Colonic mucosa (tissue), 4 donors: ENCODE results near the gene SH2D7. TPM values are rescaled to one million over a fixed set of nuclear protein-coding genes. Genes with fewer than 3 reads are reported as not detected.

Source experiments
- DNase-seq: peaks from one replicate; pipeline ENCODE4 v3.0.0-alpha.2; 2020
- H3K27ac ChIP-seq: fragments of 200-600 bp; one replicate; pipeline ENCODE4 v1.8.0; 2021
- H3K27me3 ChIP-seq: fragments of 200-600 bp; one replicate; pipeline ENCODE4 v1.8.0; 2021
- H3K36me3 ChIP-seq: fragments of 200-600 bp; one replicate; pipeline ENCODE4 v1.8.0; 2021
- H3K4me1 ChIP-seq: fragments of 200-600 bp; one replicate; pipeline ENCODE4 v1.8.0; 2021; ENCODE audit warnings: mild to moderate bottlenecking
- H3K4me3 ChIP-seq: fragments of 200-600 bp; one replicate; pipeline ENCODE4 v1.8.0; 2021
- H3K9ac ChIP-seq, 2 donors: one replicate each; pipeline ENCODE4 v1.7.0; 2013; ENCODE audit warnings: control low read depth in 2 of 2, low read depth in 2 of 2, low read length in 2 of 2
- H3K9me3 ChIP-seq: fragments of 200-600 bp; one replicate; pipeline ENCODE4 v1.8.0; 2021
- intact Hi-C: fragments of 100-400 bp; cut with DNase I; formaldehyde crosslinking; loops from one replicate; pipeline ENCODE4 v1.14.1; 2022
- total RNA-seq, 2 donors: library from RNA; stranded (reverse); fragmentation: NEBNext Ultra II Directional in 1 of 2; extraction: Animal tissue kit (Norgen Biotek cat#: 25700) in 1 of 2; gene quantifications; one replicate each; pipeline ENCODE4 v1.2.1, GENCODE V29; 2021
- TF ChIP-seq, protein P1 (sequence below): fragments of 200-600 bp; IDR thresholded peaks from one replicate; pipeline ENCODE4 v1.8.0; 2022; ENCODE audit warnings: antibody characterized with exemption, mild to moderate bottlenecking
- donor health status: healthy.
- donor health status: DM: no; HTN: no; CAD: no.
- donor health status: DM: no; HTN: no; CAD: no.

Gene SH2D7
- total RNA-seq, 2 donors from 2014 or later = 0.58 to 1.6 TPM

DNA sequence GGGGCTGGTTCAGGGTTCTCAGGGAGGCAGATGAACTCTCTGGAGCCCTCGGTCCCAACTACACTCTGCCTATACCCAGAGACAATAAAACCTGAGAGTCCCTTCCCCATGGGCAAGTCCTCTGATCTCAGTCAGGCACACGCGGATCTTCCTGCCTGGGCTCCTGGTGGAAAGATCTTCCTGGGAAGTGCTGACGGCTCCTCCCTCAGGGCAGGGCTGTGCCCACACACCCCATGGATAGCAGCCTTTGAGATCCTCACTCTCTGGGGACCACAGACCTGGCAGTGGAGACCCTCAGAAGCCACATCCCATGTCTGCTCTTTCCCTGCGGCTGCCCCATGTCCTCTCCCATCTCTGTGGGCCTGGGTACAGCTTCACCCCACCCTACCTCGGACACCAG is 10.4 kb downstream of the SH2D7 start:
- intact Hi-C loops = loop anchor here (10.0 kb wide), 1 partner anchor 58 kb away; no protein-coding TSS in a partner anchor

DNA sequence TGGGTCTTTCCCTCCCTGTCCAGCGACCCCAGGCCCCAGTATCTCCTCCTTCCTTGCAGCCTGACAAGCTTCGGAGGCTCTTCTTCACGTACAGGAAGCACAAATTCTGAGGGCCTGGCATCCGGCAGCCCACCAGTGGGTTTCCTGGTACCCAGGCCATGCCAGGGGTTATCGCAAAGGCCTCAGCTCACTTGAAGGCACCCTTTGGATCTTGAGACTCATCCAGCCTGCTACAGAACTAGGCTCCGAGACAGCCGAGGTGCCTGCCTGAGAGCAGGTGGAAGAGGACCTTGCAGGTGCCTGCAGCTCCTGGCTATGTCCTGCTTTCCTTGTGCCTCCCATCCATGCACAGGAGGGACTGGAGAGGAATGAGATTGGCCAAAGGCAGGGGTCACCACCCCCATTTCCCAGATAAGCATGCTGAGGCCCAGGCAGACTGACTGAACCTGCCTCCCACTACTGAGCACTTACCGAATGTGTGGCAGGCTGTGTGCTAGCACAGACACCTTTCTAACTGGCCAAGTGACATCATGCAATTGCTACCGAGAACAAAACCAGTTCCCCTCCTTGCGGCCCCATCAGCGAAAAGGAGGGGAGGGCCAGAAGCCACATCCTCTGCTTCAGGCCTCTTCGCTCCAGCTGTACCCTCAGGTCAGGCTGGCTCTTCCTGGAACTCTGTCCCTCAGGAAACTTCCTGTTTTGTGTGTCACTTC is 11.2 kb downstream of the SH2D7 start:
- Histone ChIP-seq H3K4me3 (no peak overlapping the region), H3K27me3 (no peaks in the 10 kb centered on the region), H3K4me1 (peaks cover 6% of the 10 kb centered on the region), H3K9me3 (no peaks in the 10 kb centered on the region), H3K36me3 (no peaks in the 10 kb centered on the region), H3K27ac (no peak overlapping the region), H3K9ac (peak overlapping the region; percentile 18 to 29)
- intact Hi-C loops = loop anchor here (10.0 kb wide), 1 partner anchor 59 kb away; no protein-coding TSS in a partner anchor
- no peak for DNase-seq
- TF ChIP-seq, protein P1, sequence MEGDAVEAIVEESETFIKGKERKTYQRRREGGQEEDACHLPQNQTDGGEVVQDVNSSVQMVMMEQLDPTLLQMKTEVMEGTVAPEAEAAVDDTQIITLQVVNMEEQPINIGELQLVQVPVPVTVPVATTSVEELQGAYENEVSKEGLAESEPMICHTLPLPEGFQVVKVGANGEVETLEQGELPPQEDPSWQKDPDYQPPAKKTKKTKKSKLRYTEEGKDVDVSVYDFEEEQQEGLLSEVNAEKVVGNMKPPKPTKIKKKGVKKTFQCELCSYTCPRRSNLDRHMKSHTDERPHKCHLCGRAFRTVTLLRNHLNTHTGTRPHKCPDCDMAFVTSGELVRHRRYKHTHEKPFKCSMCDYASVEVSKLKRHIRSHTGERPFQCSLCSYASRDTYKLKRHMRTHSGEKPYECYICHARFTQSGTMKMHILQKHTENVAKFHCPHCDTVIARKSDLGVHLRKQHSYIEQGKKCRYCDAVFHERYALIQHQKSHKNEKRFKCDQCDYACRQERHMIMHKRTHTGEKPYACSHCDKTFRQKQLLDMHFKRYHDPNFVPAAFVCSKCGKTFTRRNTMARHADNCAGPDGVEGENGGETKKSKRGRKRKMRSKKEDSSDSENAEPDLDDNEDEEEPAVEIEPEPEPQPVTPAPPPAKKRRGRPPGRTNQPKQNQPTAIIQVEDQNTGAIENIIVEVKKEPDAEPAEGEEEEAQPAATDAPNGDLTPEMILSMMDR = no peak

More for the DNA sequence above, 10.4 kb downstream of the SH2D7 start:
- Histone ChIP-seq H3K4me1 (peaks cover 6% of the 10 kb centered on the region), H3K9me3 (no peaks in the 10 kb centered on the region), H3K27ac (no peak overlapping the region), H3K4me3 (no peak overlapping the region), H3K36me3 (no peaks in the 10 kb centered on the region), H3K9ac (no peak overlapping the region), H3K27me3 (no peaks in the 10 kb centered on the region)
- DNase-seq = no peak
- TF ChIP-seq, protein P1 = no peak

DNA sequence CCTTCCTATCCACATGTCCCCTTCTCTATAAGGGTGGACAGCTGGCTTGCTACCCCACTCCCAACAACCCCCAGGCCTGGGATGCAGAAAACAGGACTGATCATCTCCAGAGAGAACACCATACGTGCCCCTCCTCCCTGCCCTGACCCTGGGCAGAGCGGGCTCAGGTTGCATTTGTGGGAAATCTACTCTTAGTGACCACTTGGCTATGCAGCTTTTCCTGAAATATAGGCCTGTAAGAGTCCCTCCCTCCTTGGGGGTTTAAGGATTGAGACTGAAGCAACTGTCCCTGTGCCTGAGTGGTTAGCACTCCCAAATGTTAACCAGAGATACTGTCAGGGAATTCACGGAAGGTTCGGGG is 11.7 kb downstream of the SH2D7 start:
- H3K36me3 ChIP-seq = no peaks in the 10 kb centered on the region
- H3K9ac ChIP-seq = no peak overlapping the region
- intact Hi-C loops = loop anchor here (10.0 kb wide), 1 partner anchor 59 kb away; no protein-coding TSS in a partner anchor
- no peaks in the 10 kb centered on the region for H3K27me3 ChIP-seq
- no peaks in the 10 kb centered on the region for H3K9me3 ChIP-seq
- no peak overlapping the region for H3K27ac ChIP-seq
- no peak overlapping the region for H3K4me3 ChIP-seq
- TF ChIP-seq, protein P1 = no peak
- no peak for DNase-seq
- peaks cover 6% of the 10 kb centered on the region for H3K4me1 ChIP-seq

DNA sequence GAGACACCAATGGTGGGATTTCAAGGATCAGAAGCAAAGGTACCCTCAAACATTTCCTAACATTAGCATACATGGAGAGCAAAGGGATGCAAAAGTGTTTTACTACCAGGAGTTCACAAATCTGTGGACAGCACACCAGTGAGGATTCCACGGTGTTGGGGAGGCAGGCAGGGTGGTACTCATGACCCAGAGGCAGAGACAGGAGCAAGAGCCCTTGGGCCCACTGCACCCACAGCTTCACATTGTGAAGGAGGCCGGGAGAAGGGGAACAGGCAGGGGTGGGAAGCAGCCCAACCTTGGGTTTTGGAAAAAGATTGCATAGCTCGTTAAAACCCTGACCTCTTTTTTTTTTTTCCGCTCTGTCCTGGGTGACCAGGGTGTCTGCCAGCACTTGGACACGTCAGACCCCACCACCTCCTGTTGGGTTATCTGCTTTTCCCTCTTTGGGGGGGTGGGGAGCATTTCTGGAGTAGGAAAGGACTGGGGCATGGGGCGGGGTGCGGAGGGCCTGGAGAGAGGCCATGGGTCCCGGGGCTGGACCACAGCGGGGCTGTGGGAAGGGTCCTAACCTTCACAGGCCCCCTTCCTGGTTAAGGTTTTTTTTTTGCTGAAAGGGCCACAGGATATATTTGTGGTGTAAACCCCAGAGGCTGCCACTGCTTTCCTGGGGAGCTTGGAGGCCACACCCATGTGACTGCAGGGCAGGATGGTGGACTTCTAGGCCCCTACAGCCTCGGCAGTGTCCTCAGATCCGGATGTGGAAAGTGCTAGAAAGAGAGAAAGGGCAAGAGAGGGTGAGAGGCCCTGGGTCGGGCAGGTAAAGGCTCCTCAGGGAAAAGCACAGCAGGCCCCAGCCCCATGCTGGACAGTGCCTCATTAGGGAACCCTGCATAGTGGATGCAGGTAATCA is 12.5 kb downstream of the SH2D7 start:
- TF ChIP-seq, protein P1 = no peak
- H3K4me3 ChIP-seq = no peak overlapping the region
- intact Hi-C loops = loop anchor here (10.0 kb wide), 1 partner anchor 60 kb away; no protein-coding TSS in a partner anchor
- no peak for DNase-seq
- no peaks in the 10 kb centered on the region for H3K36me3 ChIP-seq
- H3K27ac ChIP-seq = no peak overlapping the region
- no peaks in the 10 kb centered on the region for H3K9me3 ChIP-seq
- no peak overlapping the region for H3K9ac ChIP-seq
- H3K4me1 ChIP-seq = peaks cover 6% of the 10 kb centered on the region
- no peaks in the 10 kb centered on the region for H3K27me3 ChIP-seq

DNA sequence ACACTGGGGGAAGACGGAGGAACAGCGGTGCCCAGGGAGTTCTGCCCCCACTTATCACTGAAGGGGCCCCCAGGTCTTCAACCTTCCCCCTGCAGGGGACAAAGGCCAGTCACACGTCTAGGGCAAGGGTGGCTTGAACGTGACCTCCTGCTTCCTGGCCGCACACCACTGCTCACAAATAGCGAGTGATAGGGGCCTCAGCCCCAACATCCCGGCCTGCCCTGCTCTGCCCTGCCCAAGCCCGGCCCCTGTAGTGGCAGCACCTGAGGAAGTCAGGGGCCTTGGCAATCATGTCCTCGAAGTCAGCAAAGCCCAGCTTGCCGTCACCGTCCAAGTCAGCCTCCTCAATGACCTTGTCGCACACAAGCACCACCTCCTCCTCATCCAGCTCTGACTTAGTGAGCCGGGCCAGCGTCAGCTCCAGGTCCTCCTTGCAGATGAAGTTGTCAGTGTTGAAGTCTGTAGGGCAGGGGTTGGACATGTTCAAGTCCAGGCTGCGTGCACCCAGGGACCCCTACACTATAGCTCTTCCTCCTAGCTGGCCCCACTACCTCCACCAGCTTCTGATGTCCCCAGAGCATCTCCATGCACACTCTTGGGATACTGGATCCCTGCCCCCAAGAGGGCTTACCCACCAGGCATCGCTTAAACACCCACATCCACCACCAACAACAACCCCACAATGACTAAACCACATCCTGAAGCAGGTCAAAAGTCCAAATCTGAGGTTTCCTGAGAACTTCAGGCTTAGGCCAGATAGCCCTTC is 13.3 kb downstream of the SH2D7 start:
- intact Hi-C loops = loop anchor here (2.0 to 10.0 kb wide), 2 partner anchors 61 to 139 kb away; no protein-coding TSS in a partner anchor
- Histone ChIP-seq H3K4me1 (peaks cover 6% of the 10 kb centered on the region), H3K9me3 (no peaks in the 10 kb centered on the region), H3K36me3 (no peaks in the 10 kb centered on the region), H3K27ac (no peak overlapping the region), H3K4me3 (no peak overlapping the region), H3K9ac (no peak overlapping the region), H3K27me3 (no peaks in the 10 kb centered on the region)
- TF ChIP-seq, protein P1 = no peak
- no peak for DNase-seq
